ENCODE results near the gene VPS13C.

The VPS13C gene

GRCh38 chr15:61816856-61817255, 243.4 kb downstream of the VPS13C start:
- DNase-seq (ENCODE audit: low spot score) = no peak

GRCh38 chr15:61815356-61816083, 244.7 kb downstream of the VPS13C start:
- no peak for DNase-seq (ENCODE audit: low spot score)

GRCh38 chr15:61812476-61812875, 247.8 kb downstream of the VPS13C start:
- DNase-seq (ENCODE audit: low spot score) = no peak

- no peak for DNase-seq (ENCODE audit: low spot score)
Observed at GRCh38 chr15:61811952-61812351, 248.3 kb downstream of the VPS13C start.

- DNase-seq (ENCODE audit: low spot score) = no peak
Observed at GRCh38 chr15:61809216-61809615, 251.0 kb downstream of the VPS13C start.

GRCh38 chr15:61807281-61807929, 252.8 kb downstream of the VPS13C start:
- no peak for DNase-seq (ENCODE audit: low spot score)

All from GM03348 (cell line).